ENCODE measurements around the gene CNGB1.

DNA sequence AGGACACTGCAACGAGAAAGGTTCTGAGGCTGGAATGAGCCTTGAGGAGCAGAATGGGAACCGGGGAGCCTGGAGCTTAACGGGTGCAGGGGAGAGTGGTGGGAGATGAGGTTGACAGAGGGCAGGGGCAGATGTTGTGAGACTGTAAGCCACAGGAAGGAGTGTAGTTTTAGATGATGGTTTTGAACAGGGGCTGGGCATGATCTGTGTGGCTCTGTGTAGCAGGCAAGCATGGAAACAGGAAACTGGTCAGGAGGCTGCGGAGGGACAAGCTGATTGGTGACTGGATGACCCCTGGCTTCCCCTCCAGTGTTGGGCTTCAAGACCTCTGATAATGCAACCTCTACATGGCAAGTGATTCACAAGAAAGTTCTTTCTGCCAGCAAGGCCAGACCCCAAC is 1.4 kb upstream of the CNGB1 start:
- TF ChIP-seq, protein P1, sequence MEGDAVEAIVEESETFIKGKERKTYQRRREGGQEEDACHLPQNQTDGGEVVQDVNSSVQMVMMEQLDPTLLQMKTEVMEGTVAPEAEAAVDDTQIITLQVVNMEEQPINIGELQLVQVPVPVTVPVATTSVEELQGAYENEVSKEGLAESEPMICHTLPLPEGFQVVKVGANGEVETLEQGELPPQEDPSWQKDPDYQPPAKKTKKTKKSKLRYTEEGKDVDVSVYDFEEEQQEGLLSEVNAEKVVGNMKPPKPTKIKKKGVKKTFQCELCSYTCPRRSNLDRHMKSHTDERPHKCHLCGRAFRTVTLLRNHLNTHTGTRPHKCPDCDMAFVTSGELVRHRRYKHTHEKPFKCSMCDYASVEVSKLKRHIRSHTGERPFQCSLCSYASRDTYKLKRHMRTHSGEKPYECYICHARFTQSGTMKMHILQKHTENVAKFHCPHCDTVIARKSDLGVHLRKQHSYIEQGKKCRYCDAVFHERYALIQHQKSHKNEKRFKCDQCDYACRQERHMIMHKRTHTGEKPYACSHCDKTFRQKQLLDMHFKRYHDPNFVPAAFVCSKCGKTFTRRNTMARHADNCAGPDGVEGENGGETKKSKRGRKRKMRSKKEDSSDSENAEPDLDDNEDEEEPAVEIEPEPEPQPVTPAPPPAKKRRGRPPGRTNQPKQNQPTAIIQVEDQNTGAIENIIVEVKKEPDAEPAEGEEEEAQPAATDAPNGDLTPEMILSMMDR (IDR thresholded peaks at IDR 0.05; ENCODE audit: borderline replicate concordance, extremely low read depth, low read length, poor library complexity, severe bottlenecking) = no peak
- TF ChIP-seq EZH2 (IDR thresholded peaks at IDR 0.05; ENCODE audit: borderline replicate concordance, low read depth, low read length, severe bottlenecking) = no peak

Measured in DND-41 (cell line).